Measurements from ENCODE around the gene PRPH. TPM values are rescaled to one million over a fixed set of nuclear protein-coding genes. Genes with fewer than 3 reads are reported as not detected.

The PRPH gene
- total and polyA plus RNA-seq, 2 of the 13 experiments (the other 11 are each of a cell fraction or from before 2014, with no cell fraction given): 0.12 TPM; not detected in 1

DNA sequence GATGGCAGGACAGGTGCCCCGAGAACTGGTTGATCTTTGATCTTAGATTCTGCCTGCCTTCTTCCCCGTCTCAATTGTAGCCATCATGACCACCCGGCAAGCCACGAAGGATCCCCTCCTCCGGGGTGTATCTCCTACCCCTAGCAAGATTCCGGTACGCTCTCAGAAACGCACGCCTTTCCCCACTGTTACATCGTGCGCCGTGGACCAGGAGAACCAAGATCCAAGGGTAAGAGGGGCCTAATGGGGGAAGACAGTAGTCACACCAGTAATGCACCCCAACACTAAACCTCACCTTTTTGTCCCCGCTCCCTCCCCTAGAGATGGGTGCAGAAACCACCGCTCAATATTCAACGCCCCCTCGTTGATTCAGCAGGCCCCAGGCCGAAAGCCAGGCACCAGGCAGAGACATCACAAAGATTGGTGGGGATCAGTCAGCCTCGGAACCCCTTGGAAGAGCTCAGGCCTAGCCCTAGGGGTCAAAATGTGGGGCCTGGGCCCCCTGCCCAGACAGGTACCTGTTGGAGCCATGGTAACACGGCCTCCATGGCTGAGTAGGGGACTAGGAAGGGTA, 28.7 kb downstream of the PRPH start:
- WGBS (ENCODE audit: low lambda C conversion rate): 5% methylated on average over 15 of the region's 19 CpGs
- CTCF ChIA-PET (ENCODE audit: low intra/inter-chr PET ratio, low total read pairs): no interaction called here
- no peak for FAIRE-seq
- Histone ChIP-seq H4K20me1 (ENCODE audit: insufficient read depth, low read length) (no peaks in the 10 kb centered on the region), H3K79me2 (ENCODE audit: insufficient read depth, low read length) (peaks cover 8% of the 10 kb centered on the region), H3K27me3 (ENCODE audit: control insufficient read depth in 1 of 2, insufficient read depth in 2 of 2, low read length in 2 of 2) (peaks cover 0 to 4% of the 10 kb centered on the region in 2 experiments; a peak in 1 of 5 replicates), H3K4me1 (ENCODE audit: insufficient read depth, low read length) (peaks cover 15% of the 10 kb centered on the region), H3K9ac (ENCODE audit: insufficient read depth, low read depth, low read length) (peak overlapping the region; percentile 86), H3K27ac (ENCODE audit: extremely low read length, insufficient read depth, low read length) (peak overlapping the region; percentile 75), H3K9me3 (ENCODE audit: low read length) (no peaks in the 10 kb centered on the region), H2AFZ (ENCODE audit: low read length) (no peak overlapping the region), H3K36me3 (replicated peaks in 1 of 2; ENCODE audit: control insufficient read depth in 1 of 2, insufficient read depth in 2 of 2, low read length in 2 of 2) (peaks cover 10 to 23% of the 10 kb centered on the region in 2 experiments), H3K4me3 (replicated peaks in 1 of 3; ENCODE audit: insufficient read depth in 1 of 3, low read depth in 2 of 3, low read length in 3 of 3) (peak overlapping the region; percentile 75 to 98 (median 96)), H3K4me2 (ENCODE audit: low read depth, low read length) (peak overlapping the region; percentile 95)
- TSS peak; percentile 88 for BruUV-seq (replicated peaks)
- in situ Hi-C loops (cut with HindIII; ENCODE audit: extremely low pct_ligation_motif_present, low pct_unique_long_range_greater_than_20kb) (no loop called here), intact Hi-C loops (cut with micrococcal nuclease; ENCODE audit: unreplicated experiment) (loop anchor here (1.0 kb wide), 1 partner anchor 24 kb away; no protein-coding TSS in a partner anchor)
- no peak for DNase-seq (ENCODE audit: low spot score)
- ATAC-seq: no peak; the same call in 1 of the 3 replicates
- POLR2A ChIA-PET: interaction anchor here (0.8 to 2.2 kb wide), 12 partner anchors 8 to 418 kb away, joined by 3 to 18 read pairs (median 4); partner anchors contain the start of genes MCRS1, PRPF40B, SPATS2 and TMBIM6
- TF ChIP-seq U2AF2 (IDR thresholded peaks at IDR 0.05; ENCODE audit: low read depth, low read length) (no peak), SAFB2 (CRISPR knock-in tag; IDR thresholded peaks at IDR 0.05; ENCODE audit: borderline replicate concordance, low read depth) (0 out of 2 replicates have a peak, but pooled peaks have one; percentile 17), MYPOP (CRISPR knock-in tag; IDR thresholded peaks at IDR 0.05) (peak; percentile 15; the same call in 1 of the 2 replicates)

GRCh38 chr12:49325606-49326005, 30.7 kb downstream of the PRPH start:
- 93% methylated on average over 3 of the region's 6 CpGs for WGBS (ENCODE audit: low lambda C conversion rate)
- H3K4me3 ChIP-seq (replicated peaks in 1 of 3; ENCODE audit: insufficient read depth in 1 of 3, low read depth in 2 of 3, low read length in 3 of 3): no peak overlapping the region
- no peak overlapping the region for H2AFZ ChIP-seq (ENCODE audit: low read length)
- peaks cover 15% of the 10 kb centered on the region for H3K4me1 ChIP-seq (ENCODE audit: insufficient read depth, low read length)
- CTCF ChIA-PET (ENCODE audit: low intra/inter-chr PET ratio, low total read pairs): no interaction called here
- peaks cover 8% of the 10 kb centered on the region for H3K79me2 ChIP-seq (ENCODE audit: insufficient read depth, low read length)
- no peaks in the 10 kb centered on the region for H3K9me3 ChIP-seq (ENCODE audit: low read length)
- TF ChIP-seq CHD2 (IDR thresholded peaks at IDR 0.05; ENCODE audit: low read depth, low read length): no peak
- TF ChIP-seq AGO2 (optimal IDR thresholded peaks at IDR 0.05; ENCODE audit: low read depth, low read length): peak; percentile 43
- no TSS peak for BruUV-seq (replicated peaks)
- POLR2A ChIA-PET: no interaction called here
- DNase-seq (ENCODE audit: low spot score) (no peak), FAIRE-seq (no peak), ATAC-seq (no peak)
- H3K36me3 ChIP-seq (replicated peaks in 1 of 2; ENCODE audit: control insufficient read depth in 1 of 2, insufficient read depth in 2 of 2, low read length in 2 of 2): peaks cover 14 to 37% of the 10 kb centered on the region in 2 experiments
- in situ Hi-C loops (cut with HindIII; ENCODE audit: extremely low pct_ligation_motif_present, low pct_unique_long_range_greater_than_20kb) (no loop called here), intact Hi-C loops (cut with micrococcal nuclease; ENCODE audit: unreplicated experiment) (no loop called here)
- no peak overlapping the region for H3K4me2 ChIP-seq (ENCODE audit: low read depth, low read length)
- no peak overlapping the region for H3K9ac ChIP-seq (ENCODE audit: insufficient read depth, low read depth, low read length)
- no peaks in the 10 kb centered on the region for H4K20me1 ChIP-seq (ENCODE audit: insufficient read depth, low read length)
- peaks cover 0 to 4% of the 10 kb centered on the region in 2 experiments; a peak in 1 of 5 replicates for H3K27me3 ChIP-seq (ENCODE audit: control insufficient read depth in 1 of 2, insufficient read depth in 2 of 2, low read length in 2 of 2)
- H3K27ac ChIP-seq (ENCODE audit: extremely low read length, insufficient read depth, low read length): no peak overlapping the region

Measured in HepG2 (cell line).